Measurements from ENCODE around the gene TSC2. TPM values are rescaled to one million over a fixed set of nuclear protein-coding genes. Genes with fewer than 3 reads are reported as not detected.
A peak's percentile ranks its signal among the peaks of the same experiment; 100 is the strongest.

The TSC2 gene
- total and polyA plus RNA-seq, 2 of the 13 experiments (the other 11 are each of a cell fraction or from before 2014, with no cell fraction given), result 19.6 to 40.4 TPM

DNA sequence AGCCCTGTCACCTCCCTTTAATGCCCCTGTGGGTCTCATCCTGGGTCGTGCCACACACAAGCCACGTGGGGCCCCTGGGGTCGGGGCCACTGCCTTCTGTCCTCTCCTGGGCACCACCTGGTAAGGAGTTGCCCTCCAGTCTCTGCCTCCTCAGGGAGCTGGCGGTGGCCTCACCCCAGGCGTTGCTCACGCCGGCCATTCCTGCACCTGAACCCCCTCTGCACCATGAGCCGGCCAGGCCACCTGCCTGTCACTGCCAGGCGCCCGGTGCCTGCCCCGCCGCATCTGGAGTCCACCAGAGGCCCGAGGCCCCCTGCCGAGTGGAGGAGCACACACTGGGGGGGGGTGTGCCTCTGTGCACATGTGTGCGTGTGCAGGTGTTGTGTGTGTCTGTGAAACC lies 10.7 kb upstream of the TSC2 start (continued):
- TF ChIP-seq USF2 (IDR thresholded peaks at IDR 0.05; ENCODE audit: low read depth, low read length) (no peak), USF2 (CRISPR knock-in tag; IDR thresholded peaks at IDR 0.05; ENCODE audit: borderline replicate concordance) (no peak), ZNF318 (CRISPR knock-in tag; IDR thresholded peaks at IDR 0.05) (no peak), AGO2 (optimal IDR thresholded peaks at IDR 0.05; ENCODE audit: low read depth, low read length) (peak; percentile 6), HNRNPL (IDR thresholded peaks at IDR 0.05; ENCODE audit: low read depth, low read length) (0 out of 2 replicates have a peak, but pooled peaks have one; percentile 46), RXRB (CRISPR knock-in tag; IDR thresholded peaks at IDR 0.05; ENCODE audit: borderline replicate concordance) (no peak)
